HepG2 (cell line): ENCODE measurements around the gene CCR9. TPM values are rescaled to one million over a fixed set of nuclear protein-coding genes. Genes with fewer than 3 reads are reported as not detected.

ENCODE experiments used
- ATAC-seq: fragments of 200-7000 bp; cut with Tn5 transposase; 3 replicates; pipeline ENCODE4 v1.9.1; 2020; ENCODE audit warnings: mild to moderate bottlenecking, moderate library complexity
- BruUV-seq: library from RNA; stranded (reverse); fragments of 400-500 nt; replicated peaks from 2 replicates; lab custom pipeline; 2021; lab: Mats Ljungman, UMichigan
- CTCF ChIA-PET: fragments of 300-600 bp; formaldehyde crosslinking; extraction: SDS; loops from one replicate; lab custom pipeline; 2021; ENCODE audit warnings: low total read pairs, inconsistent platforms, low intra/inter-chr PET ratio; lab: Yijun Ruan, JAX
- POLR2A ChIA-PET: fragments of 350-600 bp; sonication (Branson Sonifier 250); formaldehyde crosslinking; loops from one replicate; lab custom pipeline; 2020; ENCODE audit warnings: antibody characterized with exemption, inconsistent platforms; lab: Yijun Ruan, JAX
- DNase-seq: peaks from one replicate; pipeline ENCODE4 v3.0.0-alpha.2; 2015; ENCODE audit warnings: low spot score
- FAIRE-seq: peaks from 3 replicates; lab custom pipeline; 2011; peaks lifted over from hg19 to GRCh38; lab: Jason Lieb, UNC
- H2AFZ ChIP-seq: one replicate; pipeline ENCODE4 v1.6.1; 2011; ENCODE audit warnings: low read length, inconsistent platforms
- H3K27ac ChIP-seq: fragments of 300-600 bp; 3 replicates; pipeline ENCODE4 v1.8.0; 2011; ENCODE audit warnings: mixed run types, mild to moderate bottlenecking, mixed read lengths, low read length, inconsistent platforms; ENCODE audit not compliant: insufficient read depth; ENCODE audit errors: extremely low read length
- H3K27me3 ChIP-seq, 2 experiments: fragments of 200-600 bp in 1 of 2; 2 replicates in 1 of 2; 3 replicates in 1 of 2; pipeline versions ENCODE4 v1.6.0 to v1.8.0; 2011; ENCODE audit warnings: low read length in 2 of 2, mild to moderate bottlenecking in 2 of 2, moderate library complexity in 2 of 2, inconsistent platforms in 1 of 2; ENCODE audit not compliant: insufficient read depth in 2 of 2, control insufficient read depth in 1 of 2
- H3K36me3 ChIP-seq, 2 experiments: fragments of 200-600 bp in 1 of 2; replicated peaks in 1 of 2; 2 replicates in 1 of 2; 3 replicates in 1 of 2; pipeline versions ENCODE4 v1.5.1 to v1.8.0; 2011; ENCODE audit warnings: low read length in 2 of 2, inconsistent platforms in 1 of 2; ENCODE audit not compliant: insufficient read depth in 2 of 2, control insufficient read depth in 1 of 2
- H3K4me1 ChIP-seq: 2 replicates; pipeline ENCODE4 v1.5.1; 2012; ENCODE audit warnings: low read length, inconsistent platforms; ENCODE audit not compliant: insufficient read depth
- H3K4me2 ChIP-seq: 2 replicates; pipeline ENCODE4 v1.6.0; 2011; ENCODE audit warnings: low read depth, low read length, inconsistent platforms
- H3K4me3 ChIP-seq, 3 experiments: fragments of 200-600 bp in 1 of 3; sonication (generic), shearing (Covaris generic) in 1 of 3; replicated peaks in 1 of 3; 2 replicates each; pipeline ENCODE4 v1.5.1; 2011 to 2016; ENCODE audit warnings: low read length in 3 of 3, inconsistent platforms in 2 of 3, low read depth in 2 of 3, mild to moderate bottlenecking in 2 of 3, control low read depth in 1 of 3, mixed read lengths in 1 of 3; ENCODE audit not compliant: insufficient read depth in 1 of 3
- H3K79me2 ChIP-seq: one replicate; pipeline ENCODE4 v1.6.1; 2011; ENCODE audit warnings: low read length, inconsistent platforms; ENCODE audit not compliant: insufficient read depth
- H3K9ac ChIP-seq: 2 replicates; pipeline ENCODE4 v1.6.0; 2011; ENCODE audit warnings: mild to moderate bottlenecking, low read depth, low read length, inconsistent platforms; ENCODE audit not compliant: insufficient read depth
- H3K9me3 ChIP-seq: 2 replicates; pipeline ENCODE4 v1.5.1; 2012; ENCODE audit warnings: mild to moderate bottlenecking, low read length
- H4K20me1 ChIP-seq: 2 replicates; pipeline ENCODE4 v1.6.0; 2011; ENCODE audit warnings: inconsistent platforms, mild to moderate bottlenecking, low read length, moderate library complexity; ENCODE audit not compliant: insufficient read depth
- GATA4 ChIP-seq: sonication (generic); IDR thresholded peaks from 2 replicates; pipeline ENCODE4 v1.6.1; 2016; ENCODE audit warnings: antibody characterized with exemption, low read depth, borderline replicate concordance
- HOXA7 ChIP-seq: sonication (generic); formaldehyde crosslinking; IDR thresholded peaks from 2 replicates; pipeline ENCODE4 v1.8.1; 2022; ENCODE audit warnings: mild to moderate bottlenecking, missing genetic modification reagents, moderate library complexity
- MBNL3 ChIP-seq: fragments of 250-450 bp; sonication (Bioruptor Pico); conservative IDR thresholded peaks from 2 replicates; pipeline ENCODE4 v1.8.0; 2022; ENCODE audit warnings: mild to moderate bottlenecking, inconsistent platforms
- NAIF1 ChIP-seq: sonication (generic); formaldehyde crosslinking; IDR thresholded peaks from 2 replicates; pipeline ENCODE4 v1.5.0; 2020; ENCODE audit warnings: mild to moderate bottlenecking, missing genetic modification reagents, borderline replicate concordance
- NR2C2 ChIP-seq: sonication (generic); formaldehyde crosslinking; IDR thresholded peaks from 2 replicates; pipeline ENCODE4 v1.4.0; 2020; ENCODE audit warnings: missing genetic modification reagents, mild to moderate bottlenecking, moderate library complexity, borderline replicate concordance
- TEAD2 ChIP-seq: sonication (generic); formaldehyde crosslinking; IDR thresholded peaks from 2 replicates; pipeline ENCODE4 v1.9.0; 2021; ENCODE audit warnings: missing genetic modification reagents
- XRCC5 ChIP-seq: fragments of 200-400 bp; formaldehyde crosslinking; optimal IDR thresholded peaks from 2 replicates; pipeline ENCODE3; 2017; ENCODE audit warnings: mild to moderate bottlenecking, low read length
- YY1 ChIP-seq: IDR thresholded peaks from 2 replicates; pipeline ENCODE4 v1.6.1; 2011; ENCODE audit warnings: low read length, low read depth, moderate library complexity, mild to moderate bottlenecking; ENCODE audit not compliant: insufficient read depth, insufficient replicate concordance
- ZFP41 ChIP-seq: sonication (generic); formaldehyde crosslinking; IDR thresholded peaks from 2 replicates; pipeline ENCODE4 v1.4.0; 2020; ENCODE audit warnings: mild to moderate bottlenecking, missing genetic modification reagents, borderline replicate concordance
- ZNF260 ChIP-seq: sonication (generic); formaldehyde crosslinking; IDR thresholded peaks from 2 replicates; pipeline ENCODE4 v1.4.0; 2020; ENCODE audit warnings: missing genetic modification reagents, low read depth, mild to moderate bottlenecking, borderline replicate concordance
- ZNF34 ChIP-seq: sonication (generic); formaldehyde crosslinking; IDR thresholded peaks from 2 replicates; pipeline ENCODE4 v1.4.0; 2020; ENCODE audit warnings: mild to moderate bottlenecking, missing genetic modification reagents, borderline replicate concordance
- ZNF44 ChIP-seq: sonication (generic); formaldehyde crosslinking; IDR thresholded peaks from 2 replicates; pipeline ENCODE4 v1.5.1; 2020; ENCODE audit warnings: mild to moderate bottlenecking, missing genetic modification reagents
- WGBS: methylation state at CpG from one replicate; pipeline ENCODE4 v1.1.6; 2017; ENCODE audit warnings: low lambda C conversion rate; 5-methylcytosine and 5-hydroxymethylcytosine counted together
- in situ Hi-C: cut with HindIII; loops from 2 replicates; pipeline ENCODE4 v1.10.0; 2017; ENCODE audit warnings: low pct_unique_long_range_greater_than_20kb; ENCODE audit not compliant: extremely low pct_ligation_motif_present
- intact Hi-C: fragments of 100-400 bp; cut with micrococcal nuclease; formaldehyde crosslinking; loops from one replicate; pipeline ENCODE4 v1.10.0; 2022; ENCODE audit not compliant: unreplicated experiment
- polyA plus RNA-seq, 8 experiments: library from polyadenylated mRNA; depleted of rRNA in 3 of 8; stranded (reverse) in 7 of 8; unstranded in 1 of 8; fragments of >200 nt; fragmentation: Illumina TruSeq in 4 of 8; extraction: Trizol in 4 of 8; gene quantifications; 2 replicates each; pipeline versions ENCODE4 v1.2.1 to v1.2.3, GENCODE V29; 2011 to 2016; ENCODE audit warnings: low read depth in 4 of 8, missing spikeins in 1 of 8, mixed read lengths in 1 of 8; ENCODE audit not compliant: insufficient read depth in 1 of 8
- total RNA-seq, 5 experiments: library from RNA; depleted of rRNA; stranded (reverse); fragments of >200 nt; fragmentation: Illumina TruSeq; extraction: Trizol; gene quantifications; 2 replicates each; pipeline ENCODE4 v1.2.3, GENCODE V29; 2016; ENCODE audit warnings: low read depth in 1 of 5
- TF ChIP-seq, protein P1 (sequence below): sonication (generic); formaldehyde crosslinking; conservative IDR thresholded peaks from 2 replicates; pipeline ENCODE4 v1.4.0; 2020; ENCODE audit warnings: missing genetic modification reagents
- TF ChIP-seq, protein P2 (sequence below): fragments of 450-650 bp; IDR thresholded peaks from 2 replicates; pipeline ENCODE4 v1.6.1; 2017; ENCODE audit warnings: mild to moderate bottlenecking
- TF ChIP-seq, protein P3 (sequence below): sonication (generic); formaldehyde crosslinking; IDR thresholded peaks from 2 replicates; pipeline ENCODE4 v1.5.0; 2020; ENCODE audit warnings: missing genetic modification reagents
- TF ChIP-seq, protein P4 (sequence below): sonication (generic); formaldehyde crosslinking; IDR thresholded peaks from 2 replicates; pipeline ENCODE4 v1.5.1; 2020; ENCODE audit warnings: mild to moderate bottlenecking, missing genetic modification reagents, moderate library complexity
- TF ChIP-seq, protein P5 (sequence below): sonication (generic); formaldehyde crosslinking; IDR thresholded peaks from 2 replicates; pipeline ENCODE4 v1.4.0; 2020; ENCODE audit warnings: missing genetic modification reagents, borderline replicate concordance

CCR9 gene
- total and polyA plus RNA-seq, 2 of the 13 experiments (the other 11 are each of a cell fraction or from before 2014, with no cell fraction given) = not detected

DNA sequence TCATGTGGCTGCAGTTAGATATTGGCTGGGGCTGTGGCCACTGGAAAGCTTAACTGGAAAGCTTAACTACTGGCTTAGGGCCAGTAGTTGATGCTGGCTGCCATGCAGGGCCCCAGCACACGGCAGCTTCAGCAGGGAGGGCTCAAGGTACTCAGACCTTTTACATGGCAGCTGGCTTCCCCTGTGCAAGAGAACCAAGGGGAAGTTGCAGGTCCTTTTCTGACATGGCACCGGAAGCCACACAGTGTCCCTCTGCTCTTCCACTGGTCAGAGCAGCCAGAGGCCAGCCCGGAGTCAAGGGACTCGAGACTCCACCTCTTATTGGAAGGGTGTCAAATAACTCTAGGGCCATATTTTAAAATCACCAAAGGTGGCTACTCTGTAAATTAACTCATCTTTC, 24.5 kb downstream of the CCR9 start:
- no peaks in the 10 kb centered on the region for H3K36me3 ChIP-seq
- no peak overlapping the region for H2AFZ ChIP-seq
- FAIRE-seq (no peak), DNase-seq (no peak), ATAC-seq (no peak)
- no peaks in the 10 kb centered on the region for H3K79me2 ChIP-seq
- H3K4me2 ChIP-seq = no peak overlapping the region
- no peaks in the 10 kb centered on the region for H4K20me1 ChIP-seq
- in situ Hi-C loops = loop anchor here (25.0 kb wide), 1 partner anchor 674 kb away; the partner anchor contains the start of gene TMEM158
- no peak overlapping the region for H3K27ac ChIP-seq
- H3K4me1 ChIP-seq = peaks cover 8% of the 10 kb centered on the region; the same call in 1 of the 2 replicates
- H3K27me3 ChIP-seq = no peaks in the 10 kb centered on the region
- intact Hi-C loops = no loop called here
- H3K9me3 ChIP-seq = no peaks in the 10 kb centered on the region
- CTCF ChIA-PET = no interaction called here
- no peak overlapping the region for H3K9ac ChIP-seq
- no TSS peak for BruUV-seq
- WGBS = 0% methylated on average over 1 of the region's 4 CpGs
- POLR2A ChIA-PET = no interaction called here
- no peak overlapping the region for H3K4me3 ChIP-seq
- TF ChIP-seq NR2C2 (CRISPR knock-in tag) (no peak), ZNF34 (CRISPR knock-in tag) (no peak), GATA4 (no peak), ZNF44 (CRISPR knock-in tag) (no peak), HOXA7 (CRISPR knock-in tag) (no peak), ZNF260 (CRISPR knock-in tag) (no peak), YY1 (no peak), MBNL3 (CRISPR knock-in tag) (no peak), NAIF1 (no peak), ZFP41 (CRISPR knock-in tag) (no peak), TEAD2 (CRISPR knock-in tag) (no peak), XRCC5 (no peak)
- TF ChIP-seq, protein P1, sequence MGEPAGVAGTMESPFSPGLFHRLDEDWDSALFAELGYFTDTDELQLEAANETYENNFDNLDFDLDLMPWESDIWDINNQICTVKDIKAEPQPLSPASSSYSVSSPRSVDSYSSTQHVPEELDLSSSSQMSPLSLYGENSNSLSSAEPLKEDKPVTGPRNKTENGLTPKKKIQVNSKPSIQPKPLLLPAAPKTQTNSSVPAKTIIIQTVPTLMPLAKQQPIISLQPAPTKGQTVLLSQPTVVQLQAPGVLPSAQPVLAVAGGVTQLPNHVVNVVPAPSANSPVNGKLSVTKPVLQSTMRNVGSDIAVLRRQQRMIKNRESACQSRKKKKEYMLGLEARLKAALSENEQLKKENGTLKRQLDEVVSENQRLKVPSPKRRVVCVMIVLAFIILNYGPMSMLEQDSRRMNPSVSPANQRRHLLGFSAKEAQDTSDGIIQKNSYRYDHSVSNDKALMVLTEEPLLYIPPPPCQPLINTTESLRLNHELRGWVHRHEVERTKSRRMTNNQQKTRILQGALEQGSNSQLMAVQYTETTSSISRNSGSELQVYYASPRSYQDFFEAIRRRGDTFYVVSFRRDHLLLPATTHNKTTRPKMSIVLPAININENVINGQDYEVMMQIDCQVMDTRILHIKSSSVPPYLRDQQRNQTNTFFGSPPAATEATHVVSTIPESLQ = no peak
- TF ChIP-seq, protein P2, sequence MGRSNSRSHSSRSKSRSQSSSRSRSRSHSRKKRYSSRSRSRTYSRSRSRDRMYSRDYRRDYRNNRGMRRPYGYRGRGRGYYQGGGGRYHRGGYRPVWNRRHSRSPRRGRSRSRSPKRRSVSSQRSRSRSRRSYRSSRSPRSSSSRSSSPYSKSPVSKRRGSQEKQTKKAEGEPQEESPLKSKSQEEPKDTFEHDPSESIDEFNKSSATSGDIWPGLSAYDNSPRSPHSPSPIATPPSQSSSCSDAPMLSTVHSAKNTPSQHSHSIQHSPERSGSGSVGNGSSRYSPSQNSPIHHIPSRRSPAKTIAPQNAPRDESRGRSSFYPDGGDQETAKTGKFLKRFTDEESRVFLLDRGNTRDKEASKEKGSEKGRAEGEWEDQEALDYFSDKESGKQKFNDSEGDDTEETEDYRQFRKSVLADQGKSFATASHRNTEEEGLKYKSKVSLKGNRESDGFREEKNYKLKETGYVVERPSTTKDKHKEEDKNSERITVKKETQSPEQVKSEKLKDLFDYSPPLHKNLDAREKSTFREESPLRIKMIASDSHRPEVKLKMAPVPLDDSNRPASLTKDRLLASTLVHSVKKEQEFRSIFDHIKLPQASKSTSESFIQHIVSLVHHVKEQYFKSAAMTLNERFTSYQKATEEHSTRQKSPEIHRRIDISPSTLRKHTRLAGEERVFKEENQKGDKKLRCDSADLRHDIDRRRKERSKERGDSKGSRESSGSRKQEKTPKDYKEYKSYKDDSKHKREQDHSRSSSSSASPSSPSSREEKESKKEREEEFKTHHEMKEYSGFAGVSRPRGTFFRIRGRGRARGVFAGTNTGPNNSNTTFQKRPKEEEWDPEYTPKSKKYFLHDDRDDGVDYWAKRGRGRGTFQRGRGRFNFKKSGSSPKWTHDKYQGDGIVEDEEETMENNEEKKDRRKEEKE = no peak
- TF ChIP-seq, protein P3, sequence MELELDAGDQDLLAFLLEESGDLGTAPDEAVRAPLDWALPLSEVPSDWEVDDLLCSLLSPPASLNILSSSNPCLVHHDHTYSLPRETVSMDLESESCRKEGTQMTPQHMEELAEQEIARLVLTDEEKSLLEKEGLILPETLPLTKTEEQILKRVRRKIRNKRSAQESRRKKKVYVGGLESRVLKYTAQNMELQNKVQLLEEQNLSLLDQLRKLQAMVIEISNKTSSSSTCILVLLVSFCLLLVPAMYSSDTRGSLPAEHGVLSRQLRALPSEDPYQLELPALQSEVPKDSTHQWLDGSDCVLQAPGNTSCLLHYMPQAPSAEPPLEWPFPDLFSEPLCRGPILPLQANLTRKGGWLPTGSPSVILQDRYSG = no peak
- TF ChIP-seq, protein P4, sequence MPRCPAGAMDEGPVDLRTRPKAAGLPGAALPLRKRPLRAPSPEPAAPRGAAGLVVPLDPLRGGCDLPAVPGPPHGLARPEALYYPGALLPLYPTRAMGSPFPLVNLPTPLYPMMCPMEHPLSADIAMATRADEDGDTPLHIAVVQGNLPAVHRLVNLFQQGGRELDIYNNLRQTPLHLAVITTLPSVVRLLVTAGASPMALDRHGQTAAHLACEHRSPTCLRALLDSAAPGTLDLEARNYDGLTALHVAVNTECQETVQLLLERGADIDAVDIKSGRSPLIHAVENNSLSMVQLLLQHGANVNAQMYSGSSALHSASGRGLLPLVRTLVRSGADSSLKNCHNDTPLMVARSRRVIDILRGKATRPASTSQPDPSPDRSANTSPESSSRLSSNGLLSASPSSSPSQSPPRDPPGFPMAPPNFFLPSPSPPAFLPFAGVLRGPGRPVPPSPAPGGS (CRISPR knock-in tag) = no peak
- TF ChIP-seq, protein P5, sequence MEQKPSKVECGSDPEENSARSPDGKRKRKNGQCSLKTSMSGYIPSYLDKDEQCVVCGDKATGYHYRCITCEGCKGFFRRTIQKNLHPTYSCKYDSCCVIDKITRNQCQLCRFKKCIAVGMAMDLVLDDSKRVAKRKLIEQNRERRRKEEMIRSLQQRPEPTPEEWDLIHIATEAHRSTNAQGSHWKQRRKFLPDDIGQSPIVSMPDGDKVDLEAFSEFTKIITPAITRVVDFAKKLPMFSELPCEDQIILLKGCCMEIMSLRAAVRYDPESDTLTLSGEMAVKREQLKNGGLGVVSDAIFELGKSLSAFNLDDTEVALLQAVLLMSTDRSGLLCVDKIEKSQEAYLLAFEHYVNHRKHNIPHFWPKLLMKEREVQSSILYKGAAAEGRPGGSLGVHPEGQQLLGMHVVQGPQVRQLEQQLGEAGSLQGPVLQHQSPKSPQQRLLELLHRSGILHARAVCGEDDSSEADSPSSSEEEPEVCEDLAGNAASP (CRISPR knock-in tag) = no peak
